Lung (tissue), 12 donors: ENCODE results near the gene CDH23. TPM values are rescaled to one million over a fixed set of nuclear protein-coding genes. Genes with fewer than 3 reads are reported as not detected.

ENCODE experiments used
- ATAC-seq: fragments of 200-7000 bp; cut with Tn5 transposase; one replicate; pipeline ENCODE4 v1.9.1; 2020; ENCODE audit warnings: moderate number of reproducible peaks; ENCODE audit not compliant: insufficient read depth, low FRiP score
- DNase-seq, 3 donors: peaks; one replicate each; pipeline ENCODE4 v3.0.0-alpha.2; 2013 to 2017
- H3K27ac ChIP-seq, 2 donors: one replicate each; pipeline ENCODE4 v1.5.1; 2013; ENCODE audit warnings: mild to moderate bottlenecking in 2 of 2, moderate library complexity in 2 of 2, control low read depth in 1 of 2, inconsistent platforms in 1 of 2, low read depth in 1 of 2, low read length in 1 of 2
- H3K27me3 ChIP-seq, 3 donors: one replicate each; pipeline ENCODE4 v1.5.1; 2013; ENCODE audit warnings: low read length in 2 of 3; ENCODE audit not compliant: control insufficient read depth in 3 of 3, insufficient read depth in 3 of 3
- H3K36me3 ChIP-seq, 4 donors: one replicate each; pipeline ENCODE4 v1.5.1; 2013; ENCODE audit warnings: low read length in 4 of 4, mild to moderate bottlenecking in 1 of 4, moderate library complexity in 1 of 4; ENCODE audit not compliant: control insufficient read depth in 4 of 4, insufficient read depth in 4 of 4
- H3K4me1 ChIP-seq, 5 donors: one replicate each; pipeline ENCODE4 v1.5.1; 2013; ENCODE audit warnings: low read length in 5 of 5, mild to moderate bottlenecking in 2 of 5, moderate library complexity in 1 of 5; ENCODE audit not compliant: control insufficient read depth in 5 of 5, insufficient read depth in 5 of 5
- H3K4me3 ChIP-seq: one replicate; pipeline ENCODE4 v1.5.1; 2013; ENCODE audit warnings: mild to moderate bottlenecking, control low read depth, moderate library complexity
- H3K9ac ChIP-seq, 2 donors: one replicate each; pipeline ENCODE4 v1.5.1; 2013; ENCODE audit warnings: low read length in 2 of 2, control low read depth in 1 of 2; ENCODE audit not compliant: insufficient read depth in 1 of 2
- H3K9me3 ChIP-seq, 4 donors: one replicate each; pipeline ENCODE4 v1.5.1; 2013; ENCODE audit warnings: low read length in 3 of 4, mild to moderate bottlenecking in 1 of 4, moderate library complexity in 1 of 4; ENCODE audit not compliant: control insufficient read depth in 4 of 4, insufficient read depth in 3 of 4
- CTCF ChIP-seq: IDR thresholded peaks from 2 replicates; pipeline ENCODE4 v1.5.1; 2012; ENCODE audit warnings: mild to moderate bottlenecking; ENCODE audit errors: control extremely low read depth, extremely low read depth
- WGBS, 2 donors: extraction: QIAGEN DNeasy Blood & Tissue Kit; methylation state at CpG; one replicate each; pipeline ENCODE4 v1.1.7; 2013; 5-methylcytosine and 5-hydroxymethylcytosine counted together
- polyA plus RNA-seq, 2 donors: library from polyadenylated mRNA; stranded (reverse); fragments of 200-250 nt; gene quantifications; one replicate each; pipeline ENCODE4 v1.2.1, GENCODE V29; 2013
- total RNA-seq, 2 donors: library from RNA; depleted of rRNA in 1 of 2; stranded (reverse); fragments of >200 nt in 1 of 2; gene quantifications; one replicate each; pipeline ENCODE4 v1.2.1, GENCODE V29; 2014 to 2021
- donor health status: control.
- donor health status: control.
- donor health status: Bipolar disorder and iron deficiency.
- donor health status: healthy.
- donor health status: DM: yes; HTN: yes; CAD: no.

Gene CDH23
- total and polyA plus RNA-seq, 4 donors = 4.5 to 29.5 (median 6.0) TPM

DNA sequence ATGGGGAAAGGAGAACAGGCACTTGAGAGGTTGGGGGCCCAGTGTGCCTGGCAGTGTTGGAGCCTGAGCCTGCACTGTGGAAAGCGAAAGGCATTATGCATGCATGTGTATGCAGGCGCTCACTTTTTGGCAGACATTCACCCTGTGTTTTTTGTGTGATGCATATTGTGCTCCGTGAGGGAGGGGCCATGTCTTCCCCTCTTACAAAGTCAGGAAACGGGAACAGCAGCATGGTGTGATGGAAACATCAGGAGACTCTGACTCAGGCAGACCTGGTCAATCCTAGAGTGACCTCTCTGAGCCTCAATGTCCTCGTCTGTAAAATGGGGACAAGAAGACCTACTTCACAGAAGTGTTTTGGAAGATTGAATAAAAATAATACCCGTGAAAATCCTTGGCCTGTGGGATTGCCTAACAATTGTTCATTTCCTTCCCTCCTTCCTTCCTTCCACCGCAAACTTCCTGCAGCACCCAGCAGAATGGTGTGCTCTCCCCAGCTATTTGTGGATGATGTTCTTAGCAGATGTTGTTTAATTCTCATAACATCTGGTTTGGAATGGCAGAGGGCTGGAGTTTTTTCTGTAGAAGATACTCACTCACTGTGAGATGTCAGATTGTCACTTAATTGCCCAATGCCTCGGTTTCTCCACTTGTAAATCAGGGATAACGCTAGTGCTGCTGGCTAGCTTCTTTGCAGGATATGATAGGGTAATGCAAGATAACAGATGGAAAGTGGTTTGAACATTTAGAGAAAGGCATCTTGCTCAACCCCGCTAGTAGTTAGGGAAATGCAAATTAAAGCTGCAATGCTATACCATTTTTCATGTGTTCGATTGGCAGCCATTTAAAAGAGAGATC lies 39.8 kb downstream of the CDH23 start:
- no peak for TF ChIP-seq CTCF
- no peak overlapping the region for H3K9ac ChIP-seq
- H3K4me3 ChIP-seq = no peak overlapping the region
- no peaks in the 10 kb centered on the region for H3K36me3 ChIP-seq
- peaks cover 0 to 2% (median 0%) of the 10 kb centered on the region in 4 donors for H3K9me3 ChIP-seq
- H3K4me1 ChIP-seq = peaks cover 0 to 49% (median 24%) of the 10 kb centered on the region in 5 donors
- DNase-seq (peak in 2 of 3 donors; percentile 64 to 78), ATAC-seq (no peak)
- no peak overlapping the region for H3K27ac ChIP-seq
- 72 to 73% methylated on average over 11 of the region's 11 CpGs for WGBS, 2 donors
- no peaks in the 10 kb centered on the region for H3K27me3 ChIP-seq

DNA sequence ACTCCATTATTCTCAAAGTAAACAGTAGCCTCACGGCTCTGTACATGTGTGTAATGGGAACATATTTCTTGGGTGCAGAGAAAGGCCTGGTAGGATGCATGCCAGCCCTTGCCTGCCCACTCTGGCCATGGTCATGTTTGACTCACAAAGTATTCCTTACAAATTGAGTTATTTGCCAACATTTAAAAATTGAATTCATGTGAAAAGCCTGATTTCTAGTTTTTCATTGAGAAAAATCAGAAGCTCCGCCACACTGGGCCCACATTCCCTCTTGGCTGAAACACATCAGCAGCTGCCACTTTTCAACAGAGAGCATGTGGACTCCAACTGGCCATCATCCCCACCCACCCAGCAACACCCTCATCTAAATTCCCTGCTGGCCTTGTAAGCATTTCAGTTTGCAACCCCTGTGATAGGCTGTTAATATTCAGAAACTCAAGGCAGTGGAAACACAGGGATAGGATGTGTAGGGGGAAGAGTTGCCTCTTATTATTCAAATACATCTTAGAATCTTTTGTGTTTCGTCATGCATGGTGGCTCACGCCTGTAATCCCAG lies 40.9 kb downstream of the CDH23 start:
- no peaks in the 10 kb centered on the region for H3K27me3 ChIP-seq
- WGBS, 2 donors = 83 to 87% methylated on average over 4 of the region's 4 CpGs
- H3K4me1 ChIP-seq = peaks cover 0 to 40% (median 15%) of the 10 kb centered on the region in 5 donors
- DNase-seq (peak; percentile 84 to 94 (median 92)), ATAC-seq (no peak)
- peaks cover 0 to 2% (median 0%) of the 10 kb centered on the region in 4 donors for H3K9me3 ChIP-seq
- no peak for TF ChIP-seq CTCF
- no peak overlapping the region for H3K27ac ChIP-seq
- H3K36me3 ChIP-seq = no peaks in the 10 kb centered on the region
- no peak overlapping the region for H3K9ac ChIP-seq
- no peak overlapping the region for H3K4me3 ChIP-seq

DNA sequence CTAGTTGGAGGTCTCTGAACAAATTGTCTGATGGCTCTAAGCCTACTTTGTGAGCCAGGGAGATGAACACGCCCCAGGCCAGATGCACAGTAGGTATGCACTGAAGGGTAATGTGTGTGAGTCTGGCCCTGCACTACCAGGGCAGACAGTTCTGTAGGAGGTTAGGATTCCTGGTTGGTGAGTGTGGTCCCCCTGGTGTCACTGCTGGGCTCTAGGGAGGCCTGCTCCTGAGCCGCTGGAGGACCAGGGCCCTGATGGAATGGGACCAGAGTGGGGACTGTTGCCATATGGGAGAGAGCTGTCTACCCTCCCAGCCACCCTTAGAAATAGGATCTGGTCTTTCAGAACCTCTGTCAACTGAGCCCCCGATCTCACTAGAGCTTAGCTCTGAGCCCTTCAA lies 42.0 kb downstream of the CDH23 start:
- Histone ChIP-seq H3K36me3 (no peaks in the 10 kb centered on the region), H3K27ac (no peak overlapping the region), H3K9ac (no peak overlapping the region), H3K27me3 (no peaks in the 10 kb centered on the region), H3K4me3 (no peak overlapping the region), H3K4me1 (peaks cover 0 to 31% (median 10%) of the 10 kb centered on the region in 5 donors), H3K9me3 (no peaks in the 10 kb centered on the region)
- WGBS, 2 donors = 96% methylated on average over 3 of the region's 3 CpGs
- DNase-seq (no peak), ATAC-seq (no peak)
- TF ChIP-seq CTCF = no peak
